ENCODE data around the gene SRCAP.

SRCAP gene

DNA sequence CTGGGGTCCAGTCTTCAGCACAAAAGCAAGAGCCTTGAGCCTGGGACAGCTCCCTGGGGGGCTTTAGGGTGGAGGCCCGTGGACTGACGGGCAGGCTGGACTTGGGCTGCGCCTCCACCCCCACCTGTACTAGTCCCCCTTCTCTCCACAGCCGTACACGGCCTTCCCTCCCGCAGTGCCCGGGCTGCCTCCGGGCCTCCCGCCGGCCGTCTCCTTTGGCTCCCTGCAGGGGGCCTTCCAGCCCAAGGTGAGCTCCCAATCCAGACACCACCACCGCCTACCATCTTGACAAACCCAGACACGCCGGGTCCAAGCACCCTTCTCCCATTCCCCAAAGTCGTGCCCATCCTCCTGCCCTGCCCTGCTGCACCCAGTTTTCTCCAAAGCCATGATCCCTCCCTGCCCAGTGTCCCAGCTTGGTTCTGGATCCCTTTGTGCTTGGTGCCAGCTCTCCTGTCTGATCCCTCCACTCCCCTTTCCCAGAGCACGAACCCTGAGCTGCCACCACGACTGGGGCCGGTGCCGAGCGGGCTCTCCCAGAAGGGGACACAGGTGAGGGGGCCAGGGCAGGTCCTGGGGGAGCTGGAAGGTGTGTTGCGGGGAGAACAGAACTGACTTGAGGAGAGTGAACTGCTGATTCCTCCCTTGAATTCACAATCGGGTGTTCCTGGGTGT lies 33.7 kb upstream of the SRCAP start:
- Histone ChIP-seq H3K36me3 (ENCODE audit: insufficient read depth) (peaks cover 5% of the 10 kb centered on the region; the same call in 1 of the 2 replicates), H3K9ac (no peak overlapping the region), H2AFZ (ENCODE audit: low read depth) (no peak overlapping the region), H4K20me1 (ENCODE audit: insufficient read depth) (no peaks in the 10 kb centered on the region; the same call in 1 of the 2 replicates), H3K4me1 (ENCODE audit: low read depth, poor library complexity, severe bottlenecking) (peaks cover 28% of the 10 kb centered on the region), H3K27me3 (ENCODE audit: insufficient read depth, low read depth) (no peaks in the 10 kb centered on the region), H3K79me2 (ENCODE audit: insufficient read depth, low read depth) (peaks cover 36% of the 10 kb centered on the region), H3K27ac (no peak overlapping the region), H3K4me2 (no peak overlapping the region), H3K4me3 (IDR thresholded peaks at IDR 0.05; ENCODE audit: insufficient read depth, low read depth, low read length) (no peak overlapping the region)
- TF ChIP-seq, protein P1, sequence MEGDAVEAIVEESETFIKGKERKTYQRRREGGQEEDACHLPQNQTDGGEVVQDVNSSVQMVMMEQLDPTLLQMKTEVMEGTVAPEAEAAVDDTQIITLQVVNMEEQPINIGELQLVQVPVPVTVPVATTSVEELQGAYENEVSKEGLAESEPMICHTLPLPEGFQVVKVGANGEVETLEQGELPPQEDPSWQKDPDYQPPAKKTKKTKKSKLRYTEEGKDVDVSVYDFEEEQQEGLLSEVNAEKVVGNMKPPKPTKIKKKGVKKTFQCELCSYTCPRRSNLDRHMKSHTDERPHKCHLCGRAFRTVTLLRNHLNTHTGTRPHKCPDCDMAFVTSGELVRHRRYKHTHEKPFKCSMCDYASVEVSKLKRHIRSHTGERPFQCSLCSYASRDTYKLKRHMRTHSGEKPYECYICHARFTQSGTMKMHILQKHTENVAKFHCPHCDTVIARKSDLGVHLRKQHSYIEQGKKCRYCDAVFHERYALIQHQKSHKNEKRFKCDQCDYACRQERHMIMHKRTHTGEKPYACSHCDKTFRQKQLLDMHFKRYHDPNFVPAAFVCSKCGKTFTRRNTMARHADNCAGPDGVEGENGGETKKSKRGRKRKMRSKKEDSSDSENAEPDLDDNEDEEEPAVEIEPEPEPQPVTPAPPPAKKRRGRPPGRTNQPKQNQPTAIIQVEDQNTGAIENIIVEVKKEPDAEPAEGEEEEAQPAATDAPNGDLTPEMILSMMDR (conservative IDR thresholded peaks at IDR 0.05; ENCODE audit: low read depth, low read length) = no peak

DNA sequence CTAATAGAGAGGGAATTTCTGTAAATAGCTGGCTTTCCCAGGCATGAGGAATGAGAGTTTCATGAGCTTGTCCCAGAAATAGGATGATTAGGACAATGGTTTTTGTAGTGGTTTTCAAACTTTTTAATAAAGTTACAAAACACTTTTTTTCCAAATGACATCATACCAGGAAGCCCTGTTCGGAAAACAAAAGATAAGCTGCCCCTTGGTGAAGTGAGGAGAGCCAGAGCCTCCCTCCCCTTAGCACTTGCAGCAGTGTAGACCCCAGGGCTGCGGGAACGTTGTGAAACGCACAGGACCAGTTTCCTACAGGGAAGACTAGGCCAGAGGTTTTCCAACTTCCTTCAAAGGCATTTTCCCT lies 33.2 kb upstream of the SRCAP start:
- no peaks in the 10 kb centered on the region for H3K27me3 ChIP-seq (ENCODE audit: insufficient read depth, low read depth)
- no peak overlapping the region for H3K4me3 ChIP-seq (IDR thresholded peaks at IDR 0.05; ENCODE audit: insufficient read depth, low read depth, low read length)
- H3K4me1 ChIP-seq (ENCODE audit: low read depth, poor library complexity, severe bottlenecking) = peaks cover 28% of the 10 kb centered on the region
- no peak overlapping the region for H3K27ac ChIP-seq
- H2AFZ ChIP-seq (ENCODE audit: low read depth) = no peak overlapping the region
- peaks cover 30% of the 10 kb centered on the region for H3K79me2 ChIP-seq (ENCODE audit: insufficient read depth, low read depth)
- H3K9ac ChIP-seq = no peak overlapping the region
- H4K20me1 ChIP-seq (ENCODE audit: insufficient read depth) = no peaks in the 10 kb centered on the region; the same call in 1 of the 2 replicates
- H3K4me2 ChIP-seq = no peak overlapping the region
- H3K36me3 ChIP-seq (ENCODE audit: insufficient read depth) = peaks cover 5% of the 10 kb centered on the region; the same call in 1 of the 2 replicates
- TF ChIP-seq, protein P1 (conservative IDR thresholded peaks at IDR 0.05; ENCODE audit: low read depth, low read length) = no peak

DNA sequence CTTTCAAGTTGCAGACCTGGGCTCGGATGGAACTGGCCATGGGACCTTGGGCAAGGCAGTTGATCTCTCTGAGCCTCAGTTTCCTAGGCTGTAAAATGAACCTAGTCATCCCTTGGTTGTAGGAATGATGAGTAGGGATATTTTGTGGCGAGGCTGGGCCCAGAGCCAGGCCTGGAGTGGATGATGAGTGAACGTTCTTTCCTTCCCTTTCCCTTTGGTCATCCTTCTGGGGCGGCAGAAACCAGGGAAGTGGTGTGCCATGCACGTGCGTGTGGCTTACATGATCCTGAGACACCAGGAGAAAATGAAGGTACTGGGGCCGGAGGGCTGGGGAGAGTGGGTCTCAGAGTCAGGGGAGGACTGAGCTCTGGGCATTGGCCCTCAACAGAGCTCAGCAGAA lies 32.3 kb upstream of the SRCAP start:
- no peaks in the 10 kb centered on the region; the same call in 1 of the 2 replicates for H4K20me1 ChIP-seq (ENCODE audit: insufficient read depth)

DNA sequence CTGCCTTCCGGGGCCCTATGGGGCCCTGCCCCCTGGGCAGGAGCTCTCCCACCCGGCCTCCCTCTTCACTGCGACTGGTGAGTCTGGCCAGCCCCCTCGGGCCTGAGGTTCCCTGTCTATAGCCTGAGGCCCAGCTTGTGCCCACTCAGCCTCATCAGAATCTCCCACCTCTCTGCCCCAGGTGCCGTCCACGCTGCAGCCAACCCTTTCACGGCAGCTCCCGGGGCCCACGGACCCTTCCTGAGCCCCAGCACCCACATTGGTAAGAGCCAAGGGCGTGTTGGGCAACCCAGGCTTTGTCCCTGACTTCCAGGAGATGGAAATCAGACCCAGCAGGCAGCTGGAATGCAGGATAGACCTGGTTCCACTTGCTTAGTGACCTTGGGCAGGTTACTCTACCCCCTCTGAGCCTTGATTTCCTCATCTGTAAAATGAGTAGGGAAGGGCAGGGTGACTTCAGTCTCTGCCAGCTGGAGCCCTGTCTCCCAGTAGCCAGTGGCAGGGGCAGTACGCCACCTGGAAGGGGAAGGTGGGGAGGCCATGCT lies 31.5 kb upstream of the SRCAP start:
- H3K4me1 ChIP-seq (ENCODE audit: low read depth, poor library complexity, severe bottlenecking) = peaks cover 15% of the 10 kb centered on the region
- no peaks in the 10 kb centered on the region; the same call in 1 of the 2 replicates for H4K20me1 ChIP-seq (ENCODE audit: insufficient read depth)
- no peak overlapping the region for H3K4me3 ChIP-seq (IDR thresholded peaks at IDR 0.05; ENCODE audit: insufficient read depth, low read depth, low read length)
- no peak overlapping the region for H3K9ac ChIP-seq
- no peak overlapping the region for H3K27ac ChIP-seq
- H2AFZ ChIP-seq (ENCODE audit: low read depth) = no peak overlapping the region
- H3K4me2 ChIP-seq = no peak overlapping the region
- H3K79me2 ChIP-seq (ENCODE audit: insufficient read depth, low read depth) = peaks cover 14% of the 10 kb centered on the region
- no peaks in the 10 kb centered on the region for H3K27me3 ChIP-seq (ENCODE audit: insufficient read depth, low read depth)
- TF ChIP-seq, protein P1 (conservative IDR thresholded peaks at IDR 0.05; ENCODE audit: low read depth, low read length) = no peak
- peaks cover 5% of the 10 kb centered on the region; the same call in 1 of the 2 replicates for H3K36me3 ChIP-seq (ENCODE audit: insufficient read depth)

More for the DNA sequence above, 32.3 kb upstream of the SRCAP start:
- Histone ChIP-seq H3K4me2 (no peak overlapping the region), H3K9ac (no peak overlapping the region), H3K36me3 (ENCODE audit: insufficient read depth) (peaks cover 5% of the 10 kb centered on the region; the same call in 1 of the 2 replicates), H3K27ac (no peak overlapping the region), H3K79me2 (ENCODE audit: insufficient read depth, low read depth) (peaks cover 22% of the 10 kb centered on the region), H2AFZ (ENCODE audit: low read depth) (no peak overlapping the region), H3K27me3 (ENCODE audit: insufficient read depth, low read depth) (no peaks in the 10 kb centered on the region), H3K4me1 (ENCODE audit: low read depth, poor library complexity, severe bottlenecking) (peaks cover 21% of the 10 kb centered on the region), H3K4me3 (IDR thresholded peaks at IDR 0.05; ENCODE audit: insufficient read depth, low read depth, low read length) (no peak overlapping the region)
- TF ChIP-seq, protein P1 (conservative IDR thresholded peaks at IDR 0.05; ENCODE audit: low read depth, low read length) = no peak

Measured in KMS-11 (cell line).